MG63 (cell line): ENCODE data around the gene NBPF20. TPM values are rescaled to one million over a fixed set of nuclear protein-coding genes. Genes with fewer than 3 reads are reported as not detected.
"Not testable (repeated sequence)": the region's sequence is repeated elsewhere in the genome, so short reads cannot be mapped to it uniquely, and the experiment has no call there.

Source experiments
- DNase-seq: peaks from one replicate; pipeline ENCODE4 v3.0.0-alpha.2; 2020
- H3K27me3 ChIP-seq: fragments of 250-450 bp; sonication (Bioruptor Pico); 2 replicates; pipeline ENCODE4 v1.5.1; 2020; ENCODE audit warnings: mild to moderate bottlenecking, moderate library complexity
- H3K36me3 ChIP-seq: fragments of 250-450 bp; sonication (Bioruptor Pico); 2 replicates; pipeline ENCODE4 v1.5.1; 2020; ENCODE audit warnings: mild to moderate bottlenecking, moderate library complexity
- H3K4me3 ChIP-seq: fragments of 250-450 bp; sonication (Bioruptor Pico); 2 replicates; pipeline ENCODE4 v1.5.1; 2020; ENCODE audit warnings: mild to moderate bottlenecking, moderate library complexity
- H3K9me3 ChIP-seq: fragments of 250-450 bp; sonication (Bioruptor Pico); 2 replicates; pipeline ENCODE4 v1.5.1; 2020; ENCODE audit warnings: mild to moderate bottlenecking, moderate library complexity
- total RNA-seq: library from RNA; depleted of rRNA; stranded (reverse); fragments of >200 nt; shearing (Covaris generic); gene quantifications from 2 replicates; pipeline ENCODE4 v1.2.3, GENCODE V29; 2014; ENCODE audit warnings: low replicate concordance; rRNA removed

The NBPF20 gene
- 0.52 and 1.9 TPM in 2 replicates for total RNA-seq

GRCh38 chr1:145425436-145426029 lies at the start of gene NBPF20:
NBPF20 (minus strand) TSS chr1:145425603; CDS start chr1:145405272, 20,331 bp downstream.
- H3K4me3 ChIP-seq = peak within 1 kb of the TSS; percentile 77
- peaks cover 9% of the 10 kb centered on the region; the same call in 1 of the 2 replicates for H3K9me3 ChIP-seq
- peaks cover 15% of the 10 kb centered on the region for H3K27me3 ChIP-seq
- no peaks in the 10 kb centered on the region for H3K36me3 ChIP-seq
- peak; percentile 82 for DNase-seq

GRCh38 chr1:145474837-145475368 lies 49.5 kb upstream of the NBPF20 start:
- not testable (repeated sequence) for DNase-seq, H3K27me3 ChIP-seq, H3K4me3 ChIP-seq, H3K9me3 ChIP-seq, H3K36me3 ChIP-seq

DNA sequence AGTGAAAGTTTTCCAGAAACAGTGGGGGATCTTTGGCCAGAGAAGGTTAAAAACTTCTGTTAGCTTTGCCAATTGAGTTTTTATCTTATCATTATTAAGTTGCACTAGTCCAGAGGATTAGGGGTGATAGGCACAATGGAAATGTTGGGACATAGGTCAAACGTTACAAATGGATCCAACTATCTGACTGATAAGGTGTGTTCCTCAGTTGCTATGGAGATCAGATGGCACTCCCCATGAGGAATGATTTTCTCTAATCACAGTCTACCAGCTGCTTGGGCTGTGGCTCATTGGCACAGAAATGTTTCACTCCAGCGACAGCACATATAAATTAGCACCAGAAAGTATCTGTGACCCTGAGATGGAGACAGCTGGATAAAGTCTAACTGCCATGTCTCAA lies 47.3 kb upstream of the NBPF20 start:
- H3K4me3 ChIP-seq, DNase-seq, H3K36me3 ChIP-seq, H3K9me3 ChIP-seq, H3K27me3 ChIP-seq: not testable (repeated sequence)

DNA sequence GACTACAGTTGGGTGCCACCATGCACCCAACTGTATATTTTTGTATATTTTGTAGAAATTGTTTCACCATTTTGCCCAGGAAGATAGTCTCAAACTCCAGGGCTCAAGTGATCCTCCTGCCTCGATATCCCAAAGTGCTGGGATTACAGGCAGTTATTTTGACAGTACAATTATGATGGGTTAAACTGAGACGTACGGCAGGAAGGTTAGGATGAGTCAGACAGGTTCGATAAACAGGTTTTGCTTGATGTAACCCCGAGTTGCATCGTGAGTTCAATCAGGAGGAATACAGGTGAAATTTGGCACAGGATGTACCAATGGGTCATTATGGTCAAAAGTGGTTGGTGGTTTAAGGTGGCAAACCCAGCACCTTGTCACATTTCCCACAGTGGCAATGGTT lies 46.0 kb upstream of the NBPF20 start:
- not testable (repeated sequence) for H3K9me3 ChIP-seq, H3K4me3 ChIP-seq, DNase-seq, H3K27me3 ChIP-seq, H3K36me3 ChIP-seq

DNA sequence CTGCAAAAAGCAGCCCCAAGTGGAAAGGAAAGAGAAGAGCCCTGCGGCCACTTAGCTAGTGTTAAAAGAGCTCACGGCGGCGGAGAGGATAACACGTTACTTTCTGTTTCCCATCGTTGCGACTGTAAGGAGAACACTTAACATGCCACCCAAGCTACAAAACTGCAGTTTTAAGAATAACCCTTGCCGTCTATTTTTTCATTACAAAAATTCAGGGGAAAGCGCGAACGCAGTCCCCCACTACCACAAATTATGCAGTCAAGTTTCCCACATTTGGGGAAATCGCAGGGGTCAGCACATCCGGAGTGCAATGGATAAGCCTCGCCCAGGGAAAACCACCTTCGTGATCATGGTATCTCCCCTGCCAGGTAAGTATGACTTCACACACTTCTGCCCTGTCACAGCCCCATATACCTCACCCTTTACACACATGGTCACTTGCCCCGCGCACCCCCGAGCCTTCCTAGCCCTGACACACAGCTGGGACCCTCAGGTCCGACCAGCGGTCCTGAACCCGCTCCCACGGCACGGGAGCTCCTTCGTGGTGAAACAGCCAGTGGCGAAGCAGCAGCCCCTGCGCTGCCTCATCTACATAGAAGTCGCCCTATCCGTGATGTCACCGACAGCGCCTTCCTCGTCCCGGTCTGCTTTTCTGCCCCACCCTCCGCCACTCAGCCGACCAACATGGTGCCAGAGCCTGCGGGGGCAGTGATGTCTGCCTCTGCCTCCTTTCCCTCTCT lies 40.2 kb upstream of the NBPF20 start:
- H3K4me3 ChIP-seq = peak overlapping the region; percentile 50
- H3K36me3 ChIP-seq, H3K9me3 ChIP-seq, H3K27me3 ChIP-seq: not testable (repeated sequence)
- DNase-seq = peak; percentile 72

DNA sequence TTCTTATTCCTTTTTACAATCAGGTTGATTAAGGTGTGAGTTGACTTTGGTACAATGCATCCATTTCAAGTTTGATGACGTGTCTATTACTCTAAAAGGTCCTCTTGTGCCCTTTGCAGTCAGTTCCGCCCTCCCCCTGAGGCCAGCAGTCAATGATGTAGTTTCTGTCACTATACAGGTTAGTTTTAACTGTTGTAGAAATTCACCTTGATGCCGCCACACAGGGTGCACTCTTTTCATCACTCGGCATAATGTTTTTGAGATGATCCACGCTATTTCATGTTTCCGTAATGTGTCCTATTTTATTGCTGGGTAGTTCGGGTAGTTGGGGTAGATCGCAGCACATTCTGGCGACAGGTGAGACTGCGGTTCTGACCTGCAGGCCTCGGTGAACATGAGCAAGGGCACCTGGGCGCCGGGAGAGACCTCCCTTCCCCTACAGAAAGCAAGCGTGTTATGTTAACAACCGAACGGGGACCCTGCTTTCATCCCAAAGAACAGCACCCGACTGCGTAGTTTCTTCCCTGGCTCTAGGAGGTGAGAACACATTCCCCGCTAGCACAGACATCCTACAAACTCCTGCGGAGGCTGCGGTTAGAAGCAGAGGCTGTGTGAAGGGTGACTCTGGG lies 39.4 kb upstream of the NBPF20 start:
- H3K4me3 ChIP-seq = peak overlapping the region; percentile 50
- H3K9me3 ChIP-seq, H3K27me3 ChIP-seq, H3K36me3 ChIP-seq, DNase-seq: not testable (repeated sequence)

GRCh38 chr1:145464017-145464416 lies 38.6 kb upstream of the NBPF20 start:
- not testable (repeated sequence) for H3K27me3 ChIP-seq, H3K9me3 ChIP-seq, H3K36me3 ChIP-seq, H3K4me3 ChIP-seq, DNase-seq

- DNase-seq, H3K27me3 ChIP-seq, H3K4me3 ChIP-seq, H3K36me3 ChIP-seq, H3K9me3 ChIP-seq: not testable (repeated sequence)
Measured at GRCh38 chr1:145460684-145461083, 35.3 kb upstream of the NBPF20 start.

DNA sequence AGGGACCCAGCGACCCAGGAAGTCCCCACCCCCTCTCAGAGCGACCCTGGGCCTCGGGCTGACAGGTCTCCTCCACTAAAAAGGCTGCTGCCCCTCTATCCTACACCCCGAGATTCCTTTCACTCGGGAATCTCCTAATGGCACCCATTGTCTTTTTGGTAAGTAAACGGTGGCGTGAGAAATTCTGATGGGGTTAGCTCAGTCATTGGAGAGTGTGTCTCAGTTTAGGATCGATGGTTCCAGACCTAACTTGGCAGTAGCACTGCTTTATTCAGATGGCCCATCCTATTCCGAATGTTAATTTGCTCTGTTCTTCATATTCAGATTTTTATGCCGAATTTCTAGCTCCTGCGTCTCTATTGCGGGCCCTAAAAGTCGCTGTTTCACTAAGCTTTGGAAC lies 34.6 kb upstream of the NBPF20 start:
- DNase-seq, H3K4me3 ChIP-seq, H3K27me3 ChIP-seq, H3K36me3 ChIP-seq, H3K9me3 ChIP-seq: not testable (repeated sequence)

- not testable (repeated sequence) for DNase-seq, H3K4me3 ChIP-seq, H3K36me3 ChIP-seq, H3K9me3 ChIP-seq, H3K27me3 ChIP-seq
Measured at GRCh38 chr1:145459591-145459990, 34.2 kb upstream of the NBPF20 start.

DNA sequence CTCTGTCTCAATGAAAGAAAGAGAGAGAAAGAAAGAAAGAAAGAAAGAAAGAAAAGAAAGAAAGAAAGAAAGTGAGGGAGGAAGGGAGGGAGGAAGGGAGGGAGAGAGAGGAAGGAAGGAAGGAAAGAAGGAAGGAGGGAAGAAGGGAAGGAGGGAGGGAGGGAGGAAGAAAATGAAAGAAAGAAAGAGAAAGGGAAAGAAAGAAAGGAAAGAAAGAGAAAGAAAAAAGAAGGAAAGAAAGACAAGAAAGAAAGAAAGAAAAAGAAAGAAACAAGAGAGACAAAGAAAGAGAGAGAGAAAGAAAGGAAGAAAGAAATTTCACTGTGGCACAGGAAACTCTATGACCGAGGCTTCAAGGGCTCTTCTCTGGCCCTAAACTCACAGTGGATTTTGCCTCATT lies 33.7 kb upstream of the NBPF20 start:
- H3K27me3 ChIP-seq, H3K9me3 ChIP-seq, H3K36me3 ChIP-seq, H3K4me3 ChIP-seq, DNase-seq: not testable (repeated sequence)

DNA sequence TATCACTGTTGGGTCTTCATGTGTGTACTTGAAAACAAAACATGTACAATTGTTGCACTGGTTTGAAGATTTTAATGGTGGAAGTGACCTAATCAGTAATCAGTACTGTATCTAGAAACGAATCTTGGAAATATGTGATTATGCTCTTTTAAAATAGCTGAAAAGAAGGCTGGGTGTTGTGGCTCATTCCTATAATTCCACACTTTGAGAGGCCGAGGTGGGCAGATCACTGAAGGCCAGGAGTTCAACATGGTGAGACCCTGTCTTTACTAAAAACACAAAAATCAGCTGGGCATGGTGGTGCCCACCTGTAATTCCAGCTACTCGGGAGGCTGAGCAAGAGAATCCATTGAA lies 29.4 kb upstream of the NBPF20 start:
- not testable (repeated sequence) for H3K9me3 ChIP-seq, H3K4me3 ChIP-seq, H3K36me3 ChIP-seq, H3K27me3 ChIP-seq, DNase-seq

GRCh38 chr1:145453873-145454823 lies 28.7 kb upstream of the NBPF20 start:
- DNase-seq, H3K36me3 ChIP-seq, H3K4me3 ChIP-seq, H3K27me3 ChIP-seq, H3K9me3 ChIP-seq: not testable (repeated sequence)

- H3K27me3 ChIP-seq, H3K36me3 ChIP-seq, DNase-seq, H3K4me3 ChIP-seq, H3K9me3 ChIP-seq: not testable (repeated sequence)
Measured at GRCh38 chr1:145452506-145452905, 27.1 kb upstream of the NBPF20 start.

DNA sequence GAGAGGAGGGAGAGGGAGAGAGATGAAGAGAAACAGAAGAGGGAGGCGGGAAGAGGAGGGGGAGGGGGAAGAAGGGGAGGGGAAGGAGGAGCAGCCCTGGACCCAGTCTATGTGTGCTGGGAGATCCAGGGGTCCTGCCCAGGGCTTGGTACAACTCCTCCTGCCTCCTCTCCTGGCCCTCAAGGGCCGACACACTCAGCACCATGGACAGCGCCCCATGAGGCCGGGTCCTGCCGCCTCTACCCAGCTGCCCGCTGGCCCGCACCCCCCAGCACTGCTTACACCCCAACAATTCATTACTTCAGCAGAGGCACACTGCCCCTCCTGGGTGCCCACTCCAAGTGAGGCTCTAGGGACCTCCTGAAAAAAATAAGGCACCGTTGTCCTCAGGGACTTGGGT lies 26.5 kb upstream of the NBPF20 start:
- H3K4me3 ChIP-seq, H3K27me3 ChIP-seq, DNase-seq, H3K36me3 ChIP-seq, H3K9me3 ChIP-seq: not testable (repeated sequence)

DNA sequence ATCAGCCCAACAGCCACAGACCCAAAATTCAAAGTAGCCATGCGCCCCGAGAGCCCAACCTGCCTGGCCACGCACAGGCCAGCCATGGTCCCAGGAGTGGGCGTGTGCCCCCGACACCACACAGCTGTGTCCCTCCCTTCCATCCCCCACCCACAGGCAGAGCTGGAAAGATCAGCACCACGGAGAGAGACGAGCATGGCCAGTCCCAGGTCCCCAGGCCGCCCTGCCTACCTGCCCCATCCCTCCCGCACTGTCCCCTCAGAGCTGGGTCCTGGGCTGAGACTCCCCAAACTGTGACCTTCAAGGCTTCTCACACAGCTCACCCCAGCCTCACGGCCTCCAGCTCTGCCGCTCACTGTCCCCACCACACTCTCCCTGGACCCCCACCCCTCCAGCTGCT lies 19.8 kb upstream of the NBPF20 start:
- H3K27me3 ChIP-seq, H3K36me3 ChIP-seq, H3K9me3 ChIP-seq, DNase-seq, H3K4me3 ChIP-seq: not testable (repeated sequence)

DNA sequence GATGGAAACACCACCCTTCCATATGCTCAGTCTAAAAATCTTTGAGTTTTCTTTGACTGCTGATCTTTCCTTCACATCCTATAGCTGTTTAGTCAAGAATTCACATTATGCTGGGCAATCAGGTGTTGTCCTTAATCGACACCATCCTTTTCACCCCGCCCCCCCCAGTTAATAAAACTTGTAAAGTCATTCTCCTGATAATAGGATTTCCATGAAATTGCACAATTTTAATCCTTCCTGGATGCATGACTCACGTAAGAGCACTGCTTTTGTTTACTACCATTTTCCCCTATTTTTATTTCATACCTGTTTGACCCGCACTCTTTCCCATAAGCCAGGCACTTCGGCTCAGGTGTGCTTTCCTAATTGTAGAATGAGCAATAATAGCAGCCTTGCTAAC lies 16.9 kb upstream of the NBPF20 start:
- H3K27me3 ChIP-seq, H3K36me3 ChIP-seq, H3K9me3 ChIP-seq, DNase-seq, H3K4me3 ChIP-seq: not testable (repeated sequence)
